ENCODE results near the gene RUNX1. TPM values are rescaled to one million over a fixed set of nuclear protein-coding genes. Genes with fewer than 3 reads are reported as not detected.

Gene RUNX1
- total RNA-seq, 2 donors from 2014 or later, result 21.3 to 23.0 TPM

GRCh38 chr21:34835526-34835925 lies 213.6 kb downstream of the RUNX1 start:
- Histone ChIP-seq H3K9ac (ENCODE audit: low read depth in 2 of 2, low read length in 2 of 2) (no peak overlapping the region), H3K9me3 (no peaks in the 10 kb centered on the region), H3K27me3 (no peaks in the 10 kb centered on the region), H3K27ac (no peak overlapping the region), H3K4me3 (no peak overlapping the region), H3K4me1 (no peaks in the 10 kb centered on the region), H3K36me3 (peaks cover 4% of the 10 kb centered on the region)
- no peak for DNase-seq
- intact Hi-C loops (cut with DNase I), result no loop called here
- no peak for TF ChIP-seq CTCF (IDR thresholded peaks at IDR 0.05)

- Histone ChIP-seq H3K4me1 (no peaks in the 10 kb centered on the region), H3K27me3 (no peaks in the 10 kb centered on the region), H3K27ac (no peak overlapping the region), H3K4me3 (no peak overlapping the region), H3K9me3 (no peaks in the 10 kb centered on the region), H3K9ac (ENCODE audit: low read depth in 2 of 2, low read length in 2 of 2) (no peak overlapping the region), H3K36me3 (peaks cover 4% of the 10 kb centered on the region)
- TF ChIP-seq CTCF (IDR thresholded peaks at IDR 0.05), result no peak
- DNase-seq, result no peak
- intact Hi-C loops (cut with DNase I), result no loop called here
Observed at GRCh38 chr21:34834852-34835501, 214.1 kb downstream of the RUNX1 start.

- Histone ChIP-seq H3K4me1 (no peaks in the 10 kb centered on the region), H3K9me3 (no peaks in the 10 kb centered on the region), H3K9ac (ENCODE audit: low read depth in 2 of 2, low read length in 2 of 2) (no peak overlapping the region), H3K27me3 (no peaks in the 10 kb centered on the region), H3K36me3 (peaks cover 4% of the 10 kb centered on the region), H3K27ac (no peak overlapping the region), H3K4me3 (no peak overlapping the region)
- intact Hi-C loops (cut with DNase I), result no loop called here
- no peak for DNase-seq
- TF ChIP-seq CTCF (IDR thresholded peaks at IDR 0.05), result no peak
Observed at GRCh38 chr21:34834290-34834689, 214.8 kb downstream of the RUNX1 start.

- H3K4me1 ChIP-seq, result no peaks in the 10 kb centered on the region
- no peaks in the 10 kb centered on the region for H3K27me3 ChIP-seq
- DNase-seq, result no peak
- H3K4me3 ChIP-seq, result no peak overlapping the region
- peaks cover 4% of the 10 kb centered on the region for H3K36me3 ChIP-seq
- no peak for TF ChIP-seq CTCF (IDR thresholded peaks at IDR 0.05)
- intact Hi-C loops (cut with DNase I), result no loop called here
- H3K27ac ChIP-seq, result no peak overlapping the region
- no peaks in the 10 kb centered on the region for H3K9me3 ChIP-seq
- no peak overlapping the region for H3K9ac ChIP-seq (ENCODE audit: low read depth in 2 of 2, low read length in 2 of 2)
Observed at GRCh38 chr21:34833465-34833864, 215.6 kb downstream of the RUNX1 start.

- intact Hi-C loops (cut with DNase I), result no loop called here
- H3K4me1 ChIP-seq, result no peaks in the 10 kb centered on the region
- no peak overlapping the region for H3K27ac ChIP-seq
- no peak for DNase-seq
- H3K27me3 ChIP-seq, result no peaks in the 10 kb centered on the region
- H3K9me3 ChIP-seq, result no peaks in the 10 kb centered on the region
- peaks cover 4% of the 10 kb centered on the region for H3K36me3 ChIP-seq
- no peak for TF ChIP-seq CTCF (IDR thresholded peaks at IDR 0.05)
- H3K9ac ChIP-seq (ENCODE audit: low read depth in 2 of 2, low read length in 2 of 2), result no peak overlapping the region
- no peak overlapping the region for H3K4me3 ChIP-seq
Observed at GRCh38 chr21:34830386-34831170, 218.5 kb downstream of the RUNX1 start.
